K562 (cell line): Measurements from ENCODE around the gene SCN1A. TPM values are rescaled to one million over a fixed set of nuclear protein-coding genes. Genes with fewer than 3 reads are reported as not detected.

Experiments used
- ATAC-seq: fragments of 200-7000 bp; cut with Tn5 transposase; 3 replicates; pipeline ENCODE4 v1.9.1; 2020; ENCODE audit warnings: moderate library complexity
- BruUV-seq: library from RNA; stranded (reverse); fragments of 400-500 nt; replicated peaks from 2 replicates; lab custom pipeline; 2021; lab: Mats Ljungman, UMichigan
- CTCF ChIA-PET: fragments of 300-600 bp; formaldehyde crosslinking; extraction: SDS; loops from one replicate; lab custom pipeline; 2021; ENCODE audit warnings: low intra/inter-chr PET ratio; lab: Yijun Ruan, JAX
- POLR2A ChIA-PET: fragments of 300-600, 350-650 bp; sonication (Branson Sonifier 250); formaldehyde crosslinking; extraction: SDS; loops from one replicate; lab custom pipeline; 2021; ENCODE audit warnings: antibody characterized with exemption, inconsistent platforms; lab: Yijun Ruan, JAX
- DNase-seq, 4 experiments: peaks; one replicate each; pipeline versions ENCODE4 v3.0.0 to v3.0.0-alpha.2; 2011 to 2018; ENCODE audit warnings: low spot score in 3 of 4, mixed read lengths in 3 of 4; ENCODE audit errors: extremely low read depth in 1 of 4
- FAIRE-seq: peaks from 2 replicates; lab custom pipeline; 2011; peaks lifted over from hg19 to GRCh38; lab: Jason Lieb, UNC
- H2AFZ ChIP-seq: 2 replicates; pipeline ENCODE4 v1.6.0; 2011; ENCODE audit warnings: low read depth, low read length, control low read depth, inconsistent platforms
- H3K27ac ChIP-seq: fragments of 200-600 bp; 3 replicates; pipeline ENCODE4 v1.8.0; 2011; ENCODE audit warnings: low read depth, mild to moderate bottlenecking, control low read depth, inconsistent platforms, low read length, moderate library complexity, mixed read lengths; ENCODE audit errors: extremely low read depth
- H3K27me3 ChIP-seq, 2 experiments: fragments of 300-600 bp in 1 of 2; 2 replicates in 1 of 2; 3 replicates in 1 of 2; pipeline versions ENCODE4 v1.6.0 to v1.8.0; 2011; ENCODE audit warnings: inconsistent platforms in 2 of 2, low read length in 2 of 2, mild to moderate bottlenecking in 1 of 2, mixed read lengths in 1 of 2, moderate library complexity in 1 of 2; ENCODE audit not compliant: control insufficient read depth in 2 of 2, insufficient read depth in 2 of 2
- H3K36me3 ChIP-seq: fragments of 300-600 bp; 3 replicates; pipeline ENCODE4 v1.8.0; 2011; ENCODE audit warnings: mild to moderate bottlenecking, low read length, inconsistent platforms; ENCODE audit not compliant: control insufficient read depth, insufficient read depth
- H3K4me1 ChIP-seq, 2 experiments: fragments of 200-600 bp in 1 of 2; replicated peaks in 1 of 2; 2 replicates in 1 of 2; 3 replicates in 1 of 2; pipeline versions ENCODE4 v1.5.1 to v1.8.0; 2011; ENCODE audit warnings: inconsistent platforms in 2 of 2, low read length in 2 of 2, mild to moderate bottlenecking in 1 of 2, mixed read lengths in 1 of 2, moderate library complexity in 1 of 2; ENCODE audit not compliant: control insufficient read depth in 2 of 2, insufficient read depth in 2 of 2
- H3K4me2 ChIP-seq: 2 replicates; pipeline ENCODE4 v1.6.1; 2011; ENCODE audit warnings: low read length, control low read depth, inconsistent platforms, mixed read lengths; ENCODE audit not compliant: insufficient read depth
- H3K4me3 ChIP-seq: fragments of 200-600 bp; sonication (generic), shearing (Covaris generic); 2 replicates; pipeline ENCODE4 v1.5.1; 2016; ENCODE audit warnings: control low read depth, inconsistent platforms
- H3K79me2 ChIP-seq: fragments of 200-600 bp; 3 replicates; pipeline ENCODE4 v1.8.0; 2011; ENCODE audit warnings: low read length, inconsistent platforms; ENCODE audit not compliant: control insufficient read depth, insufficient read depth
- H3K9ac ChIP-seq, 2 experiments: 2 replicates each; pipeline versions ENCODE4 v1.6.0 to v1.6.1; 2011; ENCODE audit warnings: low read depth in 2 of 2, low read length in 2 of 2, control low read depth in 1 of 2, inconsistent platforms in 1 of 2, mild to moderate bottlenecking in 1 of 2, mixed read lengths in 1 of 2; ENCODE audit not compliant: insufficient read depth in 1 of 2
- H3K9me1 ChIP-seq: one replicate; pipeline ENCODE4 v1.6.0; 2011; ENCODE audit warnings: inconsistent platforms, mild to moderate bottlenecking, low read length, moderate library complexity; ENCODE audit not compliant: control insufficient read depth, insufficient read depth
- H3K9me3 ChIP-seq: replicated peaks from 2 replicates; pipeline ENCODE4 v1.5.1; 2011; ENCODE audit warnings: low read depth, low read length, inconsistent platforms; ENCODE audit not compliant: control insufficient read depth, insufficient read depth
- H4K20me1 ChIP-seq: replicated peaks from 2 replicates; pipeline ENCODE4 v1.6.1; 2011; ENCODE audit warnings: low read length, inconsistent platforms, mixed read lengths; ENCODE audit not compliant: control insufficient read depth, insufficient read depth
- HES1 ChIP-seq: fragments of 450-650 bp; IDR thresholded peaks from 2 replicates; pipeline ENCODE4 v1.6.1; 2016; ENCODE audit warnings: low read depth, mild to moderate bottlenecking, moderate library complexity
- HMG20B ChIP-seq: fragments of 250-450 bp; sonication (Bioruptor Pico); IDR thresholded peaks from 2 replicates; pipeline ENCODE4 v1.5.0; 2021; ENCODE audit warnings: mild to moderate bottlenecking
- MCM3 ChIP-seq: fragments of 450-650 bp; IDR thresholded peaks from 2 replicates; pipeline ENCODE4 v1.6.1; 2016
- NCOA6 ChIP-seq: fragments of 450-650 bp; IDR thresholded peaks from 2 replicates; pipeline ENCODE4 v1.6.1; 2017; ENCODE audit warnings: mild to moderate bottlenecking
- NFRKB ChIP-seq: fragments of 450-650 bp; IDR thresholded peaks from 2 replicates; pipeline ENCODE4 v1.6.1; 2016; ENCODE audit warnings: low read depth
- THRA ChIP-seq: fragments of 450-650 bp; IDR thresholded peaks from 2 replicates; pipeline ENCODE4 v1.6.1; 2017; ENCODE audit warnings: mild to moderate bottlenecking, moderate library complexity
- ZBTB2 ChIP-seq: fragments of 450-650 bp; IDR thresholded peaks from 2 replicates; pipeline ENCODE4 v1.6.1; 2016; ENCODE audit warnings: antibody characterized with exemption
- ZC3H11A ChIP-seq: IDR thresholded peaks from 2 replicates; pipeline ENCODE4 v1.6.1; 2012; ENCODE audit warnings: low read depth, low read length, improper control_type of control experiment
- ZNF239 ChIP-seq: fragments of 250-450 bp; sonication (Bioruptor Pico); IDR thresholded peaks from 2 replicates; pipeline ENCODE4 v1.4.0; 2020; ENCODE audit warnings: mild to moderate bottlenecking
- ZNF655 ChIP-seq: fragments of 250-450 bp; sonication (Bioruptor Pico); IDR thresholded peaks from 2 replicates; pipeline ENCODE4 v1.5.0; 2021
- ZNF668 ChIP-seq: fragments of 250-450 bp; sonication (Bioruptor Pico); IDR thresholded peaks from 2 replicates; pipeline ENCODE4 v1.8.0; 2022; ENCODE audit warnings: mild to moderate bottlenecking, inconsistent platforms
- WGBS: fragments of 100-300 bp; shearing (Covaris generic); methylation state at CpG from one replicate; pipeline ENCODE4 v1.1.6; 2016; ENCODE audit warnings: low coverage, mixed read lengths; ENCODE audit not compliant: insufficient coverage; ENCODE audit errors: missing lambda C conversion rate; 5-methylcytosine and 5-hydroxymethylcytosine counted together
- in situ Hi-C: fragments of 300-500 bp; cut with MboI; formaldehyde crosslinking; loops from 4 replicates; pipeline ENCODE4 v1.15.0; 2018; ENCODE audit warnings: inconsistent platforms, mixed read lengths
- intact Hi-C: fragments of 100-400 bp; cut with micrococcal nuclease; formaldehyde crosslinking; loops from 2 replicates; pipeline ENCODE4 v1.14.2; 2022
- polyA plus RNA-seq, 8 experiments: library from polyadenylated mRNA; depleted of rRNA in 4 of 8; stranded (reverse) in 5 of 8; unstranded in 3 of 8; fragments of >200 nt; fragmentation: Nextera tagmentation in 2 of 8; fragmentation: Illumina TruSeq in 1 of 8; extraction: Ambion mirVana in 2 of 8; extraction: Trizol in 1 of 8; gene quantifications; 2 replicates each; pipeline versions ENCODE4 v1.2.1 to v1.2.3, GENCODE V29; 2011 to 2014; ENCODE audit warnings: inconsistent platforms in 1 of 8, missing spikeins in 1 of 8
- total RNA-seq, 7 experiments: library from RNA; depleted of rRNA in 6 of 7; stranded (reverse); fragments of >200 nt in 6 of 7; fragmentation: Illumina TruSeq in 2 of 7; extraction: Trizol in 2 of 7; gene quantifications; 2 replicates each; pipeline versions ENCODE4 v1.2.1 to v1.2.3, GENCODE V29; 2011 to 2021; ENCODE audit warnings: low replicate concordance in 1 of 7

Gene SCN1A
- total and polyA plus RNA-seq, 9 of the 15 experiments (the other 6 are each of a cell fraction or from before 2014, with no cell fraction given): not detected

- H4K20me1 ChIP-seq: no peaks in the 10 kb centered on the region
- no peak overlapping the region for H3K4me3 ChIP-seq
- no peaks in the 10 kb centered on the region for H3K9me1 ChIP-seq
- H3K79me2 ChIP-seq: no peaks in the 10 kb centered on the region
- 25% methylated on average over 5 of the region's 5 CpGs for WGBS
- H3K4me2 ChIP-seq: no peak overlapping the region
- TF ChIP-seq HES1: no peak
- TF ChIP-seq MCM3: no peak
- no peak for TF ChIP-seq NCOA6
- TF ChIP-seq THRA: no peak
- TF ChIP-seq ZNF668 (CRISPR knock-in tag): no peak
- TF ChIP-seq ZNF655 (CRISPR knock-in tag): no peak
- no peak for TF ChIP-seq ZNF239 (CRISPR knock-in tag)
- TF ChIP-seq NFRKB: no peak
- TF ChIP-seq ZC3H11A: no peak
- no peak for TF ChIP-seq ZBTB2
- no peak for TF ChIP-seq HMG20B (CRISPR knock-in tag)
- DNase-seq (no peak), ATAC-seq (no peak), FAIRE-seq (no peak)
- intact Hi-C loops: no loop called here
- in situ Hi-C loops: no loop called here
- ChIA-PET CTCF (no interaction called here), POLR2A (interaction anchor here (0.9 kb wide), 1 partner anchor 138 kb away, joined by 3 read pairs; no protein-coding TSS in a partner anchor)
- BruUV-seq: no TSS peak
- no peak overlapping the region for H3K9ac ChIP-seq
- no peak overlapping the region for H2AFZ ChIP-seq
- no peaks in the 10 kb centered on the region for H3K36me3 ChIP-seq
- H3K9me3 ChIP-seq: no peaks in the 10 kb centered on the region
- H3K27me3 ChIP-seq: no peaks in the 10 kb centered on the region
- H3K4me1 ChIP-seq: peaks cover 0 to 7% of the 10 kb centered on the region in 2 experiments; a peak in 2 of 5 replicates
- no peak overlapping the region for H3K27ac ChIP-seq
Observed at GRCh38 chr2:166090908-166091307, 36.9 kb downstream of the SCN1A start.
